Astrocyte of the cerebellum (primary cell): ENCODE data around the gene CFAP45.

Experiments used
- DNase-seq: peaks from one replicate; pipeline ENCODE4 v3.0.0-alpha.2; 2011; ENCODE audit warnings: low read depth
- H3K4me3 ChIP-seq: 2 replicates; pipeline ENCODE4 v1.5.1; 2011; ENCODE audit warnings: mild to moderate bottlenecking, low read depth, low read length, moderate library complexity
- CTCF ChIP-seq: IDR thresholded peaks from 2 replicates; pipeline ENCODE4 v1.5.1; 2012; ENCODE audit warnings: low read length, low read depth, moderate library complexity, mild to moderate bottlenecking; ENCODE audit errors: missing control alignments
- in situ Hi-C: cut with HindIII; loops from 2 replicates; pipeline ENCODE4 v1.10.0; 2017; ENCODE audit warnings: low sequenced_read_pairs

Gene CFAP45

GRCh38 chr1:159884296-159884695 lies 15.7 kb downstream of the CFAP45 start:
- TF ChIP-seq CTCF: no peak
- no peak for DNase-seq
- in situ Hi-C loops: no loop called here
- H3K4me3 ChIP-seq: no peak overlapping the region

- in situ Hi-C loops: no loop called here
- no peak for TF ChIP-seq CTCF
- DNase-seq: no peak
- H3K4me3 ChIP-seq: no peak overlapping the region
Observed at GRCh38 chr1:159883134-159883533, 16.8 kb downstream of the CFAP45 start.

GRCh38 chr1:159882527-159882862 lies 17.5 kb downstream of the CFAP45 start:
- DNase-seq: no peak
- H3K4me3 ChIP-seq: no peak overlapping the region
- no peak for TF ChIP-seq CTCF
- in situ Hi-C loops: no loop called here

GRCh38 chr1:159881622-159882526 lies 18.1 kb downstream of the CFAP45 start:
- TF ChIP-seq CTCF: no peak
- no peak overlapping the region for H3K4me3 ChIP-seq
- peak; percentile 95 for DNase-seq
- in situ Hi-C loops: no loop called here

- no peak for TF ChIP-seq CTCF
- in situ Hi-C loops: no loop called here
- DNase-seq: no peak
- H3K4me3 ChIP-seq: no peak overlapping the region
Observed at GRCh38 chr1:159880430-159880829, 19.5 kb downstream of the CFAP45 start.

- no peak overlapping the region for H3K4me3 ChIP-seq
- DNase-seq: no peak
- no peak for TF ChIP-seq CTCF
- in situ Hi-C loops: no loop called here
Observed at GRCh38 chr1:159879977-159880376, 20.0 kb downstream of the CFAP45 start.
